HG03039 (cell line): ENCODE results near the gene RNF144B.
"Not testable (repeated sequence)": the region's sequence is repeated elsewhere in the genome, so short reads cannot be mapped to it uniquely, and the experiment has no call there.

Experiments
- ATAC-seq: cut with Tn5 transposase; IDR thresholded peaks from one replicate; pipeline ENCODE4 v1.9.1; 2021; ENCODE audit warnings: mild to moderate bottlenecking, moderate library complexity; ENCODE audit not compliant: unreplicated experiment

The RNF144B gene

DNA sequence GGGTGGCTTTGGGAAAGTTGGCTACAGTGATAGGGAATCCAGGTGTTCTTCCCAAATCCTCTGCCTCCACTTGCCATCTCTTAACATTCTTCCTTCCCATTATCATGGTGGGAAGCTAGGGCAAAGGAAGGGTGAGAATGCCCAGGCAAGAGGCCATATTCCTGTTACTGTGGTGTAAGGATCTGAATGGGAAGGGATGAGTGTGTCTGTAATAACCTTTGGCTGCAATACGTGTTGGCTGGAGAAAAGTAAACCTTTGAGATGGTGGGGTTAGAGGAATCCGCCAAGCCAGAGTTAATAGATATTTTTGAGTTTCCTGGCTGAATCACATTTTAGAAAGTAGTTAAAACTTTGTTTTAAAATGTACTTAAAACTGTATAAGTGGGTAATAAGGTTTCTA is 45.9 kb downstream of the RNF144B start:
- ATAC-seq = no peak

- no peak for ATAC-seq
Measured at GRCh38 chr6:18436341-18436740, 49.2 kb downstream of the RNF144B start.

- ATAC-seq = no peak
Measured at GRCh38 chr6:18439581-18439980, 52.4 kb downstream of the RNF144B start.

GRCh38 chr6:18441251-18441979 is 54.3 kb downstream of the RNF144B start:
- ATAC-seq = no peak

DNA sequence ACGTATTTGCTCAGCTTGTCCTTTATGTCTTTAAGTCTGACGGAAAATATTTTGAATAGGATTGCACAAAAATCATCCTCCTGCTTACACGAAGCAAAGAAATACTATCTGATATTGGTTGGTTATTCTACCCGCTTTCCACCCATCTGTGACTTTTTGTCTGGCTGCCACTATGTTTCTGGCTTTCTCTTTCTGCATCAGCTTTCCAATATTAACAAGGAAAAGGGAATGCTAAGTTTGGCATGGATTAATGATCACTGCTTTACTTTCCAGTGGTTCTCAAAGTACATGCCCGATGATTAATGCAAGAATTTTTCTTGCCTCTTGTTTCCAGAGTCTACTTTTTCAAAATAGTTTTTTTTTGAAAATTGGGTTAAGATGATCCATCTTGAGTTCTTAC is 57.0 kb downstream of the RNF144B start:
- no peak for ATAC-seq

GRCh38 chr6:18445228-18445627 is 58.1 kb downstream of the RNF144B start:
- ATAC-seq = no peak

- ATAC-seq = no peak
Measured at GRCh38 chr6:18446771-18447170, 59.6 kb downstream of the RNF144B start.

GRCh38 chr6:18447552-18447951 is 60.4 kb downstream of the RNF144B start:
- no peak for ATAC-seq

GRCh38 chr6:18451756-18452155 is 64.6 kb downstream of the RNF144B start:
- no peak for ATAC-seq

GRCh38 chr6:18454446-18454845 is 67.3 kb downstream of the RNF144B start:
- no peak for ATAC-seq

DNA sequence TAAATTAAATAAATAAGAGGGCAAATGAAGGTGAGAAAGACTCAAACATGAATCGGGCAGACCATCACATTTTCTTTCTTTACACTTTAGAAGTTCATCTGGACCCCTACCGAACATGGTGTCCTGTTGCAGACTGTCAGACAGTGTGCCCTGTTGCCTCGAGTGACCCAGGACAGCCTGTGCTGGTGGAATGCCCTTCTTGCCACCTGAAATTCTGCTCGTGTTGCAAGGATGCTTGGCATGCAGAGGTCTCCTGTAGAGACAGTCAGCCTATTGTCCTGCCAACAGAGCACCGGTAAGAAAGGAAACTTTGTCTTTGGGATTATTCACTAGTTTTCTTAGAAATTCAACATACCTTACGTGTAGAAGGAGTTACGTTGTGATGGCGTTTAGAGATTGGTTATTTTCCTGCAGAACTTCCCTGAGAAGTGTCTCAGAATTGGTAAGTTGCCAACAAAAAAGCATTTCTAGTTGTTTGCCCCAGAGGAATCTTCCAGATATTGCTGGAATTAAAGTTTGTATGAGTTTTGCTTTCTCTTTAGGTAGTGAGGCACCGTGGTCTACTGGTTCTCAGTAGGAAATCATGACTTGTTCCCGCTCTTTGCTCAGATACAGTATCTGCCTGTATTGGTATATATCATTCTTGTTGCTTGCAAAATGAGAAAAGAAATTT is 70.1 kb downstream of the RNF144B start:
- ATAC-seq = no peak

DNA sequence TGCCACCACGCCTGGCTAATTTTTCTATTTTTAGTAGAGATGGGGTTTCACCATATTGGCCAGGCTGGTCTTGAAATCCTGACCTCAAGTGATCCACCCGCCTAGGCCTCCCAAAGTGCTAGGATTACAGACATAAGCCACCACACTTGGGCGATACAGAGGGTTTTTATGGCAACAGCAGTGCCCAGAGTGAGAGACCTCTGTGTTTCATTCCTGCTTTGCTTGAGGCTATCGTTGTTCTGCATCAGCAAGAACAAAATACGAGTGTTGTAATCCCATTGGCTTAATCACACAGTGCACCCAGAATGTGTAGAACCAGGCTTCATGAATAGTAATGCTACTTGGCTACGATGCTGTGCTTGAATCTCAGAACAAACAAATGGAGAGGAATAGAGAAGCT is 70.9 kb downstream of the RNF144B start:
- not testable (repeated sequence) for ATAC-seq

DNA sequence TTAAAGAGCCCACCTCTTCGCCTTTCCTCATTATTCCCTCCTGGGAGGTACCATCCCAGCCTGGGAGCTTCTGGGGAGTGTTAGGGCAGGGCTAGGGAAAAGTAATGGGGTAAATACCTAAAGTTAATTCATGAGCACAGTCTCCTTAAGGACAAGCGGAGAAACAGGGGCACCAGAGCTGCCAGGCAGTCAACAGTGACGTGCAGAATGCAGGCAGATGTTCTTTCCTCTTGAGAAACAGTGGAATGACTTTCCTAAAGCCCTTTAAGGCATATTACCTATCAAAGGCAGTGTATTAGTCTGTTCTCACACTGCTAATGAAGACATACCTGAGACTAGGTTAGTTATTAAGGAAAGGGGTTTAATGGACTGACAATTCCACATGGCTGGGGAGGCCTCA is 76.3 kb downstream of the RNF144B start:
- no peak for ATAC-seq

- no peak for ATAC-seq
Measured at GRCh38 chr6:18464176-18464575, 77.0 kb downstream of the RNF144B start.

- ATAC-seq = no peak
Measured at GRCh38 chr6:18465410-18466154, 78.4 kb downstream of the RNF144B start.

DNA sequence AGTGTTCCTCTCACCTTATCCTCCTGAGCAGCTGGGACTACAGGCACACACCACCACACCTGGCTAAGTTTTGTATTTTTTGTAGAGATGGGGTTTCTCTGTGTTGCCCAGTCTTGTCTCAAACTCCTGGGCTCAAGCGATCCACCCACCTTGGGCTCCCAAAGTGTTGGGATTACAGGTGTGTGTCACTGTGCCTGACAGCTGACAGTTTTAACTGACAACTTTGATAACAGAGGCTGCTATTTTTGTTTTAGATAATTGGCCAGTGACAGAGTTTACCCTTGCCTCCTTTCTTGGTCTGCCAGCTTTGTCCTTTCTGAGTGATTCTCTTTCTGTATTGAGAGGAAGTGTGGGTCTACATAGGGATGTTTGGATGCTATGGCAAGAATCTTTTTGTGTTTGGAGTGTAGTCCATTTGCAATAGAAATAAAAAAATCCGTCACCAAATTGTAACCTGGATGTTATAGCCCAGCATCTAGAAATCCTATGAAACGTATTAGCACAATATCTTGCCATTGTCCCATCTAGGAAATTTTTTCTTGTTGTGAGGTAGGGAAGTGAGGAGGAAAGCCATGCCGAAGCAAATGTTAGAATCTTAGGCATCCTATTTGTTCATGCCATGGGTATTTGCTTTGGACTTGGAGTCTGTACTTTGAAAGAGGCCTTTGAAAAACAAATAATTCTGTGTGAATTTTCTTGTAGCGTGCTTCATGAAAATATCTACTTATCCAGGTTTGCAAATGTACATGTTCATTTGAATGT is 80.8 kb downstream of the RNF144B start:
- no peak for ATAC-seq

GRCh38 chr6:18468503-18468843 is 81.3 kb downstream of the RNF144B start:
- no peak for ATAC-seq

DNA sequence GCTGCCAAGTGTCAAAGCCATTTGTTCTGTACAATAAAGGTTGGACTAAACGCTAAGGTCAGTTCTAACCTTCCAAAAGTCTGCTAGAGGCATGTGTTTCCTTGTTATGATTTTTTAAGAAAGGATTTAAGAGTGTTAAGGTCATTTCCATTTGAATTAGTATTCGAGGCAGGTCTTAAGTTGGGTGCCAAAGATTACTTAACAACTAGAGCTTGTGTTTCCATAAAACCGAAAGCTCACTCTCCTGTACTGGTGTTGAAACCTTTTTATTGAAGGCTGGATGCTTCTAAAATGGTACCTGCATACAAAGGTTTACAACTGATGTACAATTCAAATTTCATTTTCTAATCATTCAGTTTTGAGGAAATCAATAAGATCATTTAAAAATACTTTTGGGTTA is 82.4 kb downstream of the RNF144B start:
- no peak for ATAC-seq

- no peak for ATAC-seq
Measured at GRCh38 chr6:18471232-18471964, 84.2 kb downstream of the RNF144B start.

DNA sequence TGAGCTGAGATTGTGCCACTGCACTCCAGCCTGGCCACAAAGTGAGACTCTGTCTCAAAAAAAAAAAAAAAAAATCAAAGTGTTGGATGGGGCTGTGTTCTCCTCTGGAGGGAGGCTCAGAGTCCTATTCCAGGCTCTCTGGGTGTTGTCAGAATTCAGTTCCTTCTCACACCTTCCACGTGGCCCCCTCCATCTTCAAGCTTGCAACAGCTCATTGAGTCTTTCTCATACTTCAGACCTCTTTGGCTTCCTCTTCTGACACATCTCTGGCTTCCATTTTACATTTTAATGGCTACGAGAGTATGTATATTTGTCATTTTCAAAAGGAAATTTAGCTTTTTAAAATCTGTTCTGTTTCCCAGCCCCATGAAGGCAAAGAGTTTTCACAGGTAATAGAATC is 85.8 kb downstream of the RNF144B start:
- ATAC-seq = no peak

GRCh38 chr6:18473755-18474154 is 86.6 kb downstream of the RNF144B start:
- ATAC-seq = peak; percentile 64
